ENCODE data around the gene BOLA3.

BOLA3 gene

DNA sequence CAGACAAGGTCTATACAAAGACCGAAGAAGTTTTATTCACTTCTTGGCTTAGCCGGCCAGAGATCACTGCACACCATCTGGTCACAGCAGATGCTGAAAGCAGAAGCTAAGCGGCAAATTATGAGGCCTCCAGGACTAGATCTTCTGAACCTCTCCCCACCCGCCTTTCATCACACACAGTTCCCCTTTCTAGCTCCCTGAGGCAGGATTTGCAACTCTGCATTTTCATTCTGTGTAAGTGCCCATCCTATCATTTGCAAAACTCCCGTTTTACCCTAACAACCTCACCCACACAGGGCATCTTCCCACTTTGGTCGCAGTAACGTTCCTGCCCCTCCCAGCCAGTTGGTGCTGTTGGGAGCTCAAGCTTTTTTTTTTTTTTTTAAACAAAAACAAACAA, 34.0 kb upstream of the BOLA3 start:
- Histone ChIP-seq H3K36me3 (ENCODE audit: insufficient read depth) (peaks cover 1% of the 10 kb centered on the region; the same call in 1 of the 2 replicates), H3K27me3 (ENCODE audit: insufficient read depth, low read depth) (no peaks in the 10 kb centered on the region), H4K20me1 (ENCODE audit: insufficient read depth) (peaks cover 2% of the 10 kb centered on the region; the same call in 1 of the 2 replicates), H3K4me2 (peak overlapping the region; percentile 97), H3K4me1 (ENCODE audit: low read depth, poor library complexity, severe bottlenecking) (peaks cover 63% of the 10 kb centered on the region), H2AFZ (ENCODE audit: low read depth) (peak overlapping the region; percentile 62; the same call in 1 of the 2 replicates), H3K4me3 (IDR thresholded peaks at IDR 0.05; ENCODE audit: insufficient read depth, low read depth, low read length) (no peak overlapping the region), H3K9ac (peak overlapping the region; percentile 28; the same call in 1 of the 2 replicates), H3K27ac (peak overlapping the region; percentile 63), H3K79me2 (ENCODE audit: insufficient read depth, low read depth) (peaks cover 18% of the 10 kb centered on the region)
- TF ChIP-seq, protein P1, sequence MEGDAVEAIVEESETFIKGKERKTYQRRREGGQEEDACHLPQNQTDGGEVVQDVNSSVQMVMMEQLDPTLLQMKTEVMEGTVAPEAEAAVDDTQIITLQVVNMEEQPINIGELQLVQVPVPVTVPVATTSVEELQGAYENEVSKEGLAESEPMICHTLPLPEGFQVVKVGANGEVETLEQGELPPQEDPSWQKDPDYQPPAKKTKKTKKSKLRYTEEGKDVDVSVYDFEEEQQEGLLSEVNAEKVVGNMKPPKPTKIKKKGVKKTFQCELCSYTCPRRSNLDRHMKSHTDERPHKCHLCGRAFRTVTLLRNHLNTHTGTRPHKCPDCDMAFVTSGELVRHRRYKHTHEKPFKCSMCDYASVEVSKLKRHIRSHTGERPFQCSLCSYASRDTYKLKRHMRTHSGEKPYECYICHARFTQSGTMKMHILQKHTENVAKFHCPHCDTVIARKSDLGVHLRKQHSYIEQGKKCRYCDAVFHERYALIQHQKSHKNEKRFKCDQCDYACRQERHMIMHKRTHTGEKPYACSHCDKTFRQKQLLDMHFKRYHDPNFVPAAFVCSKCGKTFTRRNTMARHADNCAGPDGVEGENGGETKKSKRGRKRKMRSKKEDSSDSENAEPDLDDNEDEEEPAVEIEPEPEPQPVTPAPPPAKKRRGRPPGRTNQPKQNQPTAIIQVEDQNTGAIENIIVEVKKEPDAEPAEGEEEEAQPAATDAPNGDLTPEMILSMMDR (conservative IDR thresholded peaks at IDR 0.05; ENCODE audit: low read depth, low read length): no peak

DNA sequence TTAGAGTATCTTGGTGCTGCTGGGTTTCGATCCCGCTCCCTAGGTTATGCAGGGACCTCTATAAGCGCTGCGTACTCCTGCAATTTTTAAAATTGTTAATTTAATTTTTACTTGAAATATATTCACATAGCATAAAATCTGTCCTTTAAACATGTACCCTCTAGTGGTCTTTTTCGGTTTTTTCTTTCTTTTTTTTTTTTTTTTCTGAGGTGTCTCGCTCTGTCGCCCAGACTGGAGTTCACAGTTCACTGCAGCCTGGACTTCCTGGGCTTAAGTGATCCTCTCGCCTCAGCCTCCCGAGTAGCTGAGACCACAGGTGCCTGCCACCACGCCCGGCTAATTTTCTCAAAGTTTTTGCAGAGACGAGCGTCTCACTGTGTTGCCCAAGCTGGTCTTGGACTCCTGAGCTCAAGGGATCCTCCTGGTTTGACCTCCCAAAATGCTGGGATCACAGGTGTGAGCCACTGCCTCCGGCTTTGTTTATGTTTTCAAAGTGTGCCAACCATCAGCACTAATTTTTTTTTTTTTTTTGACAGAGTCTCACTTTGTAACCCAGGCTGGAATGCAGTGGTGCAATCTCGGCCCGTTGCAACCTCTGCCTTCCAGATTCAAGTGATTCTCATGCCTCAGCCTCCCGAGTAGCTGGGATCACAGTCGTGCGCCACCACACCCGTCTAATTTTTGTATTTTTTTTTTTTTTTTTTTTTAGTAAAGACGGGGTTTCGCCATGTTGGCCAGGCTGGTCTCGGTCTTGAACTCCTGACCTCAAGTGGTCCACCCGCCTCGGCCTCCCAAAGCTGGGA, 31.6 kb upstream of the BOLA3 start:
- no peak overlapping the region for H3K4me3 ChIP-seq (IDR thresholded peaks at IDR 0.05; ENCODE audit: insufficient read depth, low read depth, low read length)
- H4K20me1 ChIP-seq (ENCODE audit: insufficient read depth): peaks cover 15% of the 10 kb centered on the region; the same call in 1 of the 2 replicates
- peak overlapping the region; percentile 97 for H3K4me2 ChIP-seq
- H2AFZ ChIP-seq (ENCODE audit: low read depth): peak overlapping the region; percentile 45; the same call in 1 of the 2 replicates
- H3K27me3 ChIP-seq (ENCODE audit: insufficient read depth, low read depth): no peaks in the 10 kb centered on the region
- H3K27ac ChIP-seq: peak overlapping the region; percentile 88; the same call in 1 of the 2 replicates
- H3K9ac ChIP-seq: peak overlapping the region; percentile 0; the same call in 1 of the 2 replicates
- TF ChIP-seq, protein P1 (conservative IDR thresholded peaks at IDR 0.05; ENCODE audit: low read depth, low read length): peak; percentile 83
- H3K36me3 ChIP-seq (ENCODE audit: insufficient read depth): peaks cover 3% of the 10 kb centered on the region; the same call in 1 of the 2 replicates
- H3K4me1 ChIP-seq (ENCODE audit: low read depth, poor library complexity, severe bottlenecking): peaks cover 81% of the 10 kb centered on the region
- H3K79me2 ChIP-seq (ENCODE audit: insufficient read depth, low read depth): peaks cover 43% of the 10 kb centered on the region

DNA sequence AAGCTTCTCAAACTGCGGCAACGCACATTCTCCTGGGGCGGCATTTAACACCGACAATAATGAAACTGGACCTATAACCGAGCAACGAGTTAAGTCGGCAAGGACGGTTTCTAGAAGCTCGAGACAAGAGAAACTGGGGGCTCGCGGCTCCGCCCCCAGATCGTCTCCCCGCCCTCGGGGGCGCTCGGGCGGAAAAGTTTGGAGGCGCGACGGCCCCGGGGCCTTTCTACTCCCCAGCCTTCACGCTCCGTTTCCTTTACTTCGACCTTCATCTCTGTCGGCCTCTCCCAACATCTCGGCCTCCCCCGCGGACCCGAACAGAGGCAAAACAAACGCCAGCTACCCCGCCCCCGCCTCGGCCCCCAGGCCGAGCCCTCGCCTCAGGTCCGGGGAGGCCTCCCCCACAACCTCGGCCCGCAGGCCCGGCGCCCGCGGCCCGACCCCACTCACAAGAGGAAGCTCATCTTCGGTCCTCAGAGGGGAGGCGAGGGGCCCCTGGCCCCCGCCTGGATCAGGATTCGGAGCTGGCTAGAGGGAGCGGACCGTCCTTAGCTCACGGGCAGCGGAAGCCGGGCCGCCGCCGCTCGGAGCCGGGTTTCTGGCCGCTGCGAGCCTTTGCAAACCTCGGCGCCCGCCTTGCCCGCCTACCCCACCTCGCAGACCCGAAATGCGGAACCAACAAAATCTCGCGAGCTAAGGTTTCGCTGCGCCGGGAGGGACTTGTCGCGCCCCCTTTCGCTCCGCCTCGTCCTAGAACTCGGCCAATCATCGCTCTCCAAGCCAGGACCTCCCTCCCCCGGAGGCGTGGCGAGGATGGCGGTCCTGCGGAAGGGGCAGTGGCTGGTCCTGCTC, 30.7 kb upstream of the BOLA3 start, which contains the start of gene MOB1A:
MOB1A (minus strand) TSS at position 669 of the 852 bp plus-strand sequence; CDS start at position 464, 205 bp downstream.
- TF ChIP-seq, protein P1 (conservative IDR thresholded peaks at IDR 0.05; ENCODE audit: low read depth, low read length): no peak
- Histone ChIP-seq H3K9ac (peak within 1 kb of the TSS; percentile 79), H3K79me2 (ENCODE audit: insufficient read depth, low read depth) (peaks cover 51% of the 10 kb centered on the region), H3K27me3 (ENCODE audit: insufficient read depth, low read depth) (no peaks in the 10 kb centered on the region), H3K4me1 (ENCODE audit: low read depth, poor library complexity, severe bottlenecking) (peaks cover 74% of the 10 kb centered on the region), H3K4me2 (peak within 1 kb of the TSS; percentile 97), H4K20me1 (ENCODE audit: insufficient read depth) (peaks cover 15% of the 10 kb centered on the region; the same call in 1 of the 2 replicates), H3K27ac (peak within 1 kb of the TSS; percentile 88), H2AFZ (ENCODE audit: low read depth) (peak within 1 kb of the TSS; percentile 45), H3K4me3 (IDR thresholded peaks at IDR 0.05; ENCODE audit: insufficient read depth, low read depth, low read length) (peak within 1 kb of the TSS; percentile 95), H3K36me3 (ENCODE audit: insufficient read depth) (peaks cover 3% of the 10 kb centered on the region; the same call in 1 of the 2 replicates)

DNA sequence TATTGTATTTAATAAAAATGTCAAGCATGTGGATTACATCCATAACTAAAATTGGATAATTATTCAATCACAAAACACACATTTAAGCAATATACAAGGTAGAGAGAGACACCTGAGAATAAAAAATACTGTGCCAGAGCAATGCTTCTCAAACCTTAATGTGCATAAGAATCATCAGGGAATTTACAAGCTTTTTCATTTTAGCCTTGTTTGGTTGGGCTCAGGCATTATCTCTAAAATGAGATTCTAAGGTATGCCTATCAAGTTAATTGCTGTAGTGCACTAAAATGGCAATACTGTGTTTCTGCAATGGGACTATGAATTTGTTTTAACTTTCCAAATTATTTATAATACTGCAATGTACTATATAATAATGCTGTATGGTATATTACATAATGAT, 30.0 kb upstream of the BOLA3 start:
- TF ChIP-seq, protein P1 (conservative IDR thresholded peaks at IDR 0.05; ENCODE audit: low read depth, low read length): no peak
- Histone ChIP-seq H3K36me3 (ENCODE audit: insufficient read depth) (peaks cover 3% of the 10 kb centered on the region; the same call in 1 of the 2 replicates), H3K4me3 (IDR thresholded peaks at IDR 0.05; ENCODE audit: insufficient read depth, low read depth, low read length) (peak overlapping the region; percentile 95), H3K9ac (peak overlapping the region; percentile 79; the same call in 1 of the 2 replicates), H3K27me3 (ENCODE audit: insufficient read depth, low read depth) (no peaks in the 10 kb centered on the region), H3K79me2 (ENCODE audit: insufficient read depth, low read depth) (peaks cover 58% of the 10 kb centered on the region), H4K20me1 (ENCODE audit: insufficient read depth) (peaks cover 15% of the 10 kb centered on the region; the same call in 1 of the 2 replicates), H2AFZ (ENCODE audit: low read depth) (no peak overlapping the region), H3K4me1 (ENCODE audit: low read depth, poor library complexity, severe bottlenecking) (peaks cover 73% of the 10 kb centered on the region), H3K27ac (peak overlapping the region; percentile 88), H3K4me2 (peak overlapping the region; percentile 83)

Measured in KMS-11 (cell line).